GM19395 (cell line): Measurements from ENCODE around the gene ABRACL.
"Not testable (repeated sequence)": the region's sequence is repeated elsewhere in the genome, so short reads cannot be mapped to it uniquely, and the experiment has no call there.

Source experiments
- ATAC-seq: cut with Tn5 transposase; IDR thresholded peaks from one replicate; pipeline ENCODE4 v1.9.1; 2021; ENCODE audit warnings: mild to moderate bottlenecking, moderate library complexity; ENCODE audit not compliant: unreplicated experiment

ABRACL gene, protein sequence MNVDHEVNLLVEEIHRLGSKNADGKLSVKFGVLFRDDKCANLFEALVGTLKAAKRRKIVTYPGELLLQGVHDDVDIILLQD

GRCh38 chr6:139028658-139029469 is at the start of gene ABRACL:
Gene ABRACL (plus strand): TSS chr6:139028745. CDS start chr6:139034161, 5,416 bp downstream.
- ATAC-seq: peak; percentile 77

- no peak for ATAC-seq
Measured at GRCh38 chr6:138979365-138979764, 49.2 kb upstream of the ABRACL start.

DNA sequence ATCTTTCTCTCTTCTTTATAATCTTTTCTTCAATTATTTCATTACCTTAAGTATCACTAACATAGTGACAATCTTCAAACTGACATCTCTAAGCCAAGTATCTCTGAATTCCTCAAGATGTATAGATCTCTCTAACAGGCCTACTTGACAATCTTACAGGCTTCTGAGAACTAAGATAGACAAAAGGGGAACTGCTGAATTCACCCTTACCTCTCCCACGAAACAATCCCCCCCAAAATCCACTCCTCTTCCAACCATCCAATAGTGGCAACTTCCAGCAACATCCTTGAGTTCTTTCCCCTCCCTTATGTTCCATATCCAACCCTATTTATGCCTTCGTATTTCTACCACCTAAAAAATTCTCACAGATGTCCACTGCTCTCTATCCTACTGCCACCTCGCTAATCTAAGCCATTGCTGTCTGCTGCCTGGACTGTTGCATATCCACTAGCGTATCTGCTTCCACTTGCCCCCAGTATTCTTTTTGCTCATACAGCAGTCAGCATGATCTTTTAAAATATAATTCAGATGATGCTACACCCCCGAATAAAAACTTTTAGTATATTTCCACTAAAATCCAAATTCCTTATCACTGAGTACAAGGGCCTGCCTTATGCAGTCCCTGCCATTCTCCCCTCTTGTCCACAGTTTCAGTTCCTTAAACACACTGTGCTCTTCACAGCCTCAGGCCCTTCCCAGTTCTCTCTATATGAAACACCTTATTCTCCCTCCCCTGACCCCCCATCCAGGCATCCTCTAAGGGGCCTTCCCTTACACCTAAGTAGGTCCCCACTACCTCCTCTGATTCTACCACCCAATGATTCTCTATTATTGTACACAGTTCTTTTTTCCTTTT is 48.5 kb upstream of the ABRACL start:
- ATAC-seq: peak; percentile 50

GRCh38 chr6:138981416-138981815 is 47.1 kb upstream of the ABRACL start:
- no peak for ATAC-seq

DNA sequence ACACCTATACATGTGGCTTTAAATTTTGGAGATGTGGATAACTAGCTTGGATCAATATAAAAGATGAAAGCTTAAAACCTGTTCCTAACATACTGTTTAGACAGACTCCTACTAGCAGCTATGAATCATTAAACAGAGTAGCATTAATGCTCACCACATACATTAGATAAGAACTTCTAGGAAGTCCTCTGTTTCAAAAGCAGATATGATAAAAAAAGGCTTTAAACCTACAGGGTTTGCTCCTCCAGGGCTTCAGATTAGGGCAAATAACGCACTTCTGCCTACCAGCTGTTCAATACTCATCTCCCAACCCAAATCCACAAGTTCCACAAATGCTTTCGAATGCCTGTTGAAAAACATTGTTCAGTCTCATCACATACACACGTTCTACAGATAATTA is 42.0 kb upstream of the ABRACL start:
- no peak for ATAC-seq

GRCh38 chr6:138987080-138987642 is 41.4 kb upstream of the ABRACL start:
- peak; percentile 2 for ATAC-seq

DNA sequence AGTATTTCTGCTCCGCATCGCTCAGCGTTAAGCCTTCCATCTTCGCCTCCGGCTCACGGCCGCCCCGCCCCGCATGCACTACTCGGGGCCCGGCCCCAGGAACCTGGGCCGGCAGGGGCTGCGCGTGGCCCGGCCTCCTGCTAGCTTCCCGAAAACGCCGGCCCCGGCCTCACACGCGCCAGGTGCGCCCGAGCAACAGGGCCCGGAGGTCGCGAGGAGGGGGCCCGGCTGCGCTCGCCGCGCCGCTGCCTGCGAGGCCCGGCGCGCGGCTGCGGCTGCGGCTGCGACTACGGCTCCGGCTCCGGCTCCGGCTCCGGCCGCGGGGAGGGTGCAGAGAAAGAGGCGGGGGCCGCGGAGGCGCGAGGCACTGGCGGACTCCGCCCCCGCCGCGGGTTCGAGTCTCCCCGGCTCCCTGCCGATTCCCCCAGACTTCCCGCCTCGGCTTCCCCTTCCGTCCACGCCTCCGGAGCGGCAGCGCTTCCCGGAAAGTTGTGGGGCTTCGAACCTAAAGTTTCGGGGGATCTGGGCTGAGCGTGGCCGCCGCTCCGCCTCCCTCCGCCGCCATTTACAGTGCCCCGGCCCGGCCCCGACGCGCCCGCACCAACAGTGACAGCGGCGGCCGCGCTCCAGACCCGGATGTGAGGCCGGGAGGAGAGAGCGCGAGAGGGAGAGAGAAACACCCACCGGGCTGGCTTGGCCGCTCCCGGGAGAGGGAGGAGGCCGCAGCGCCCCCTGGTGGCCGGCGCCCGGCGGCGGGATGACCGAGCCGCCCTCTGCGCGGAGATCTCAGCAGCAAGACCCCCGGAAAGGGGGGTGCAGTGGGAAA is 40.7 kb upstream of the ABRACL start, which contains the start of gene REPS1:
REPS1 (minus strand) TSS at position 611 of the 826 bp plus-strand sequence; CDS start at position 40, 571 bp downstream.
- ATAC-seq: peak; percentile 90

- peak; percentile 27 for ATAC-seq
Measured at GRCh38 chr6:138988469-138988834, 40.1 kb upstream of the ABRACL start.

GRCh38 chr6:138989098-138989983 is 39.2 kb upstream of the ABRACL start:
- no peak for ATAC-seq

- ATAC-seq: no peak
Measured at GRCh38 chr6:138991206-138991605, 37.3 kb upstream of the ABRACL start.

DNA sequence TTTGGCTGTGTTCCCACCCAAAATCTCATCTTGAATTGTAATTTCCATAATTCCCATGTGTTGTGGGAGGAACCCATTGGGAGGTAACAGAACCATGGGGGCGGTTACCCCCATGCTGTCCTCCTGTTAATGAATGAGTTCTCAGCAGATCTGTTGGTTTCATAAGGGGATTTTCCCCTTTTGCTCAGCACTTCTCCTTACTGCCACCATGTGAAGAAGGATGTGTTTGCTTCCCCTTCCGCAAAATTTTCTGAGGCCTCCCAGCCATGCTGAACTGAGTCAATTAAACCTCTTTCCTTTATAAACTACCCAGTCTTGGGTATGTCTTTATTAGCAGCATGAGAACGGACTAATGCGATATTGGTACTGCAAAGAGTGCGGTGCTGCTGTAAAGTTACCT is 35.6 kb upstream of the ABRACL start:
- ATAC-seq: not testable (repeated sequence)

DNA sequence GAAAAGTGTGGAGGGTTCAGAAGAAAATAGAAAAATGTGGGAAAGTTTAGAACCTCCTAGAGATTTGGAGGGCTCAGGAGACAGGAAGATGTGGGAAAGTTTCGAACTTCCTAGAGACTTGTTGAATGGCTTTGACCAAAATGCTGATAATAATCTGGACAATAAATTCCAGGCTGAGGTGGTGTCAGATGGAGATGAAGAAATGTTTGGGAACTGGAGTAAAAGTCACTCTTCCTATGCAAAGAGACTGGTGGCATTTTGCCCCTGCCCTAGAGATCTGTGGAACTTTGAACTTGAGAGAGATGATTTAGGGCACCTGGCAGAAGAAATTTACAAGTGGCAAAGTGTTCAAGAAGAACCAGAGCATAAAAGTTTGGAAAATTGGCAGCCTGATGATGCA is 35.1 kb upstream of the ABRACL start:
- ATAC-seq: not testable (repeated sequence)

DNA sequence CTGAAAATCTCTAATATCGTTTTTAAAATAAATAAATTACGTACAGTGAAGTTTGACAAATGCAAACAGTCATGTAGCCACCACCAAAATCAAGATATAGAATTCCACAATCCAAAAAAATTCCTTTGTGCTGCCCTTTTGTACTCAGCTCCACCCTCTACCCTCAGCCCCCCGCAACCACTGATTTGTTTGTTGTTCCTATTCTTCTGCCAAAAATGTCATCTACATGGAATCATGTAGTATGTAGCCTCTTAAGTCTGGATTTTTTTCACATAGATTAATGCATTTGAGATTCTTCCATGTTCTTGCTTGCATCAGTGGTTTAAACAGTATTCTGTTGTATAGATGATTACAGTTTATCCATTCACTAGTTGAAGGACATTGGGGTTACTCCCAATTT is 32.0 kb upstream of the ABRACL start:
- ATAC-seq: no peak

DNA sequence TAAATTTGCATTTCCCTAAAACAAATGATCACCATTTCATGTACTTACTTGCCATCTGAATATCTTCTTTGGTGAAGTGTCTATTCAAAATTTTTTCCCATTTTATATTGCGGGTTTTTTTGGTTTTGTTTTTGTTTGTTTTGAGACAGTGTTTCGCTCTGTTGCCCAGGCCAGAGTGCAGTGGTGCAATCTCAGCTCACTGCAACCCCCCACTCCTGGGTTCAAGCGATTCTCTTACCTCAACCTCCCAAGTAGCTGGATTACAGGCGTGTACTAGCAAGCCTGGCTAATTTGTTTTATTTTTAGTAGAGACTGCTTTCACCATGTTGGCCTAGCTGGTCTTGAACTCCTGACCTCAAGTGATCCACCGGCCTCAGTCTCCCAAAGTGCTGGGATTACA is 31.4 kb upstream of the ABRACL start:
- no peak for ATAC-seq

DNA sequence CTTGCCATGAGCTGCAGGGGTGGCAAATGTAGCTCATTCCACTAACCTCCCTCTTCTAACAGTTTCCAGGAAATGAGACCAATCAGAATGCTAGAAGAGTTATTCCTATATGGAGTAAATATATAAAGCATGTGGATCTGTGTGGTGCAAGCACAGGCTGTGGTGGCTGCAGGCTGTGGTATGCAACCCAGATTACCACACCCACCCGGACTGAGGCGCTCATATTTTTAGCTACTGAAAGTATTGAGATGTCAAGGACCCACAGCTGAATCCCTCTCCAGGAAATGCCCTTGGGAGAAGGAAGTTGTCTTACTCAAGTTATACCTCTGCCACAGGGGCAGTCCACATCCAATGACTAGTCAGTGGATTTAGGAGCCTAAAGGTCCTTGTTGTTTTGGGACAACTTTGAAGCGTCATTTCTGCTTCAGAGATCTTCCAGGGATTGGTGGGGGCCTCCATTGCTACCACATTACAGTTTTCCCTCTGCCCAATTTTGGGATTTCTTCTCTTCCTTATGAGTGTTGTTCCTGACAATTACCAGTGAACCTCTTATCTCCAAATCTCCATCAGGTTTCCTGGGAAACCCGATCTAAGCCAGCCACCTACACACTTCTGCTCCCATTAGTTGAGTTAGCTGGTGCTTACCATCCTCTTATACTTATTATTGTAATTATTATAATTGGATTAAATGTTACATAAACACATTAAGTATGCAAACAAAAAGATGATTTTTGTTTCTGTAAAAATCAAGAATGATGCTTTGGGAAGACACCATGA is 28.4 kb upstream of the ABRACL start:
- no peak for ATAC-seq

DNA sequence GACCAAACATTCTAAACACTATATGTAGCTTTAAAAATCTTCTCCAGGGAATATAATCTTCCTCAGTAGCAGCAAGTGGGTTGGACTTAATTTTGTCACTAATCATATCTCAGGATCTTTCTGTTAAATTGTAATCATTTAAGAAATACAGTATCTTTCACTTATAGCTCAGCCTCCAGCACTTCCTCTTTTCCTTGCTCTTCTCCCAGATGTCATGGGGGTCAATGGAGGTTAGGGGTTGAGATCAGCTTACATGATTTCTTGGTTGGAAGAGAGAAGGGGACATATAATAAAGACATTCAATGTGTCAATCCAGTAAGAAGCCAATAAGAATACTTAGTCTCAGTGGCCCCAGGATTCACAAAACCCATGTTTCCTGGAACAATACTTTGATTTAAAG is 24.8 kb upstream of the ABRACL start:
- ATAC-seq: no peak

- no peak for ATAC-seq
Measured at GRCh38 chr6:139006477-139006876, 22.1 kb upstream of the ABRACL start.

DNA sequence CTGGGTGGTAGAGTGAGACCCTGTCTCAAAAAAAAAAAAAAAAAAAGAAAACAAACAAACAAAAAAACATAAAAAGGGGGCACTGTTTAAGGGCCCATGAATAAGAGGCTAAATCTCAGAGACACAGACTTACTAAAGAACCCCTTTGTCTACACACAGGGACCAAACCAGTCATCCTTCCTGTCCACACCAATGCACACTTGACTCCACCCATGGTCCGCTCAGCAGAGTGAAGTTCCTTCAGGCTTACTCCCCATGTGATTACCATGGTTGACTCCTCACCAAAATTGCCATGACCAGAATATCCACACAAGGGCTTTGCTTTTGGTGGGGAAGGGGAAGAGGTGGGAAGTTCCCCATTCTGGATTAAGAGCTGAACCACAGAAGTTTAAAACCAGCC is 21.1 kb upstream of the ABRACL start:
- no peak for ATAC-seq

DNA sequence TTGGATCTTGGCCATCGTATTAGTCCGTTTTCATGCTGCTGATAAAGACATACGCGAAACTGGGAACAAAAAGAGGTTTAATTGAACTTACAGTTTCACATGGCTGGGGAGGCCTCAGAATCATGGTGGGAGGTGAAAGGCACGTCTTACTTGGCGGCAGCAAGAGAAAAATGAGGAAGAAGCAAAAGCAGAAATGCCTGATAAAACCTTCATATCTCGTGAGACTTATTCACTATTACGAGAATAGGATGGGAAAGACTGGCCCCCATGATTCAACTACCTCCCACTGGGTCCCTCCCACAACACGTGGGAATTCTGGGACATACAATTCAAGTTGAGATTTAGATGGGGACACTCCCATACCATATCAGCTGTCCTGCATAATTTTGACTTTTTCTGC is 20.4 kb upstream of the ABRACL start:
- ATAC-seq: no peak
